Middle frontal gyrus (tissue), 1 donor: ENCODE results near the gene COPS6.
"Not testable (repeated sequence)": the region's sequence is repeated elsewhere in the genome, so short reads cannot be mapped to it uniquely, and the experiment has no call there.

Experiments used
- DNase-seq: peaks from one replicate; pipeline ENCODE4 v3.0.0-alpha.2; 2015; ENCODE audit warnings: low spot score; ENCODE audit errors: extremely low spot score

The COPS6 gene

GRCh38 chr7:100126239-100126930 is 37.6 kb downstream of the COPS6 start:
- DNase-seq, result no peak

- peak; percentile 73 for DNase-seq
Measured at GRCh38 chr7:100126931-100127865, 38.4 kb downstream of the COPS6 start, which contains the start of gene MBLAC1. MBLAC1 (plus strand) TSS chr7:100126967; CDS start chr7:100127396, 429 bp downstream.

GRCh38 chr7:100127866-100128636 is 39.3 kb downstream of the COPS6 start:
- no peak for DNase-seq

GRCh38 chr7:100128637-100128963 is 39.8 kb downstream of the COPS6 start:
- no peak for DNase-seq

- DNase-seq, result not testable (repeated sequence)
Measured at GRCh38 chr7:100130220-100130607, 41.4 kb downstream of the COPS6 start.

GRCh38 chr7:100130608-100131453 is 42.1 kb downstream of the COPS6 start:
- DNase-seq, result no peak

GRCh38 chr7:100132126-100132525 is 43.4 kb downstream of the COPS6 start:
- no peak for DNase-seq

- no peak for DNase-seq
Measured at GRCh38 chr7:100132697-100133151, 44.0 kb downstream of the COPS6 start.

GRCh38 chr7:100137851-100138760 is 49.3 kb downstream of the COPS6 start:
- DNase-seq, result no peak

GRCh38 chr7:100141555-100141949 is 52.8 kb downstream of the COPS6 start:
- no peak for DNase-seq
